Sciatic nerve (tissue), 2 donors: ENCODE data around the gene C15orf62. TPM values are rescaled to one million over a fixed set of nuclear protein-coding genes. Genes with fewer than 3 reads are reported as not detected.

Source experiments
- ATAC-seq: fragments of 200-7000 bp; cut with Tn5 transposase; one replicate; pipeline ENCODE4 v1.9.1; 2020; ENCODE audit warnings: mild to moderate bottlenecking, moderate library complexity
- DNase-seq: peaks from one replicate; pipeline ENCODE4 v3.0.0-alpha.2; 2020; ENCODE audit warnings: low spot score
- intact Hi-C: fragments of 100-400 bp; cut with DNase I; formaldehyde crosslinking; loops from one replicate; pipeline ENCODE4 v1.14.2; 2022
- total RNA-seq: library from RNA; stranded (reverse); fragmentation: NEBNext Ultra II Directional; extraction: Animal tissue kit (Norgen Biotek cat#: 25700); gene quantifications from one replicate; pipeline ENCODE4 v1.2.1, GENCODE V29; 2021
- donor health status: DM: no; HTN: no; CAD: no.
- donor health status: DM: no; HTN: no; CAD: no.

The C15orf62 gene
- total RNA-seq, 1 donor from 2014 or later, result 0.49 TPM

GRCh38 chr15:40803688-40804087 is 33.9 kb downstream of the C15orf62 start:
- ATAC-seq (no peak), DNase-seq (no peak)
- intact Hi-C loops, result no loop called here

- intact Hi-C loops, result no loop called here
- ATAC-seq (no peak), DNase-seq (no peak)
Observed at GRCh38 chr15:40806672-40807027, 36.9 kb downstream of the C15orf62 start.

GRCh38 chr15:40807028-40807887 is 37.5 kb downstream of the C15orf62 start, which contains the start of the genes DNAJC17 and ZFYVE19:
Gene DNAJC17 (minus strand): TSS chr15:40807473. CDS start chr15:40807446, 27 bp downstream.
Gene ZFYVE19 (plus strand): TSS chr15:40807089. CDS start chr15:40807590, 501 bp downstream.
- ATAC-seq (peak; percentile 99), DNase-seq (peak; percentile 97)
- intact Hi-C loops, result no loop called here

GRCh38 chr15:40807888-40808461 is 38.2 kb downstream of the C15orf62 start:
- intact Hi-C loops, result no loop called here
- no peak for DNase-seq
- no peak for ATAC-seq

GRCh38 chr15:40808861-40809450 is 39.2 kb downstream of the C15orf62 start:
- intact Hi-C loops, result no loop called here
- ATAC-seq (no peak), DNase-seq (no peak)

GRCh38 chr15:40812721-40813425 is 43.1 kb downstream of the C15orf62 start:
- intact Hi-C loops, result no loop called here
- ATAC-seq, result no peak
- DNase-seq, result no peak

GRCh38 chr15:40815042-40815698 is 45.4 kb downstream of the C15orf62 start:
- DNase-seq (no peak), ATAC-seq (no peak)
- intact Hi-C loops, result no loop called here

- no peak for ATAC-seq
- no peak for DNase-seq
Observed at GRCh38 chr15:40819048-40819447, 49.3 kb downstream of the C15orf62 start.

GRCh38 chr15:40821195-40821594 is 51.4 kb downstream of the C15orf62 start:
- intact Hi-C loops, result no loop called here
- no peak for ATAC-seq
- no peak for DNase-seq

More at GRCh38 chr15:40819048-40819447, 49.3 kb downstream of the C15orf62 start:
- intact Hi-C loops, result no loop called here

Other genes with a start within 250 kb of the C15orf62 start
- 31.3 TPM for gene CCDC32, start 204.9 kb upstream of the C15orf62 start, total RNA-seq
- gene RPUSD2, start 200.7 kb upstream of the C15orf62 start, total RNA-seq, result 6.1 TPM
- 0.89 TPM for gene KNL1, start 175.7 kb upstream of the C15orf62 start, total RNA-seq
- 0.53 TPM for gene RAD51, start 74.8 kb upstream of the C15orf62 start, total RNA-seq
- gene RMDN3, start 14.7 kb upstream of the C15orf62 start, total RNA-seq, result 38.3 TPM
- 9.8 TPM for gene GCHFR, start 5.9 kb upstream of the C15orf62 start, total RNA-seq
- 24.9 TPM for gene ZFYVE19, start 37.1 kb downstream of the C15orf62 start, total RNA-seq
- gene DNAJC17, start 37.5 kb downstream of the C15orf62 start, total RNA-seq, result 36.2 TPM
- not detected for gene PPP1R14D, start 58.7 kb downstream of the C15orf62 start, total RNA-seq
- gene SPINT1, start 74.1 kb downstream of the C15orf62 start, total RNA-seq, result 4.0 TPM
- 0.22 TPM for gene RHOV, start 104.3 kb downstream of the C15orf62 start, total RNA-seq
- 17.3 TPM for gene VPS18, start 124.5 kb downstream of the C15orf62 start, total RNA-seq
- 33.3 TPM for gene DLL4, start 159.4 kb downstream of the C15orf62 start, total RNA-seq
- 0.58 TPM for gene CHAC1, start 183.5 kb downstream of the C15orf62 start, total RNA-seq